GM06990 (cell line): Measurements from ENCODE around the gene NF1.

Experiments
- DNase-seq: peaks from one replicate; pipeline ENCODE4 v3.0.0-alpha.2; 2011; ENCODE audit not compliant: insufficient read length; ENCODE audit errors: extremely low read depth
- H3K27me3 ChIP-seq: replicated peaks from 2 replicates; pipeline ENCODE4 v1.6.0; 2011; ENCODE audit warnings: low read length; ENCODE audit not compliant: control insufficient read depth, insufficient read depth
- H3K36me3 ChIP-seq: 2 replicates; pipeline ENCODE4 v1.5.1; 2011; ENCODE audit warnings: low read length; ENCODE audit not compliant: control insufficient read depth, insufficient read depth
- H3K4me3 ChIP-seq: replicated peaks from 2 replicates; pipeline ENCODE4 v1.5.1; 2011; ENCODE audit warnings: low read depth, mild to moderate bottlenecking, control low read depth, low read length
- TF ChIP-seq, protein P1 (sequence below): IDR thresholded peaks from 2 replicates; pipeline ENCODE4 v1.5.1; 2011; ENCODE audit warnings: low read length, control low read depth, mild to moderate bottlenecking, inconsistent platforms; ENCODE audit not compliant: insufficient read depth, poor library complexity, severe bottlenecking

NF1 gene

DNA sequence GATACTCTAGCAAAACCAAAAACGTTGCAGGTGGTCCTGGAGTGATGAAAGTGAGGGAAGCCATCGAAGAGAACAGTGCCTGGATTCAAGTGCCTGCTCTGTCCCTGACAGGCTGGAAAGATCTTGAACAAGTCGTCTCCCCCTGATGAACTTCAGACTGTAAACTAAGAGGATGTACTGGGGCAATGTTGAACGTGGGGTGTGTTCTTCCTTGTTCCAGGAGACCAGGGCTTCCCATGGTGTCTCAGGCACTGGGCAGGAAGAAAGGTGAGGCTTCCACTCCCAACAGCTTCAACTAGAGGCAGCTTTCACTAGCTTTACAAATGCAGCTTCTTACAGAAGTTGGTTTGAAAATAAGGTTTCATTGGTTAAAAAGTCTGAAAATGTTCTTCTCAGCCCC is 21.4 kb upstream of the NF1 start:
- Histone ChIP-seq H3K27me3 (no peaks in the 10 kb centered on the region), H3K36me3 (no peaks in the 10 kb centered on the region), H3K4me3 (no peak overlapping the region)
- DNase-seq: no peak
- TF ChIP-seq, protein P1, sequence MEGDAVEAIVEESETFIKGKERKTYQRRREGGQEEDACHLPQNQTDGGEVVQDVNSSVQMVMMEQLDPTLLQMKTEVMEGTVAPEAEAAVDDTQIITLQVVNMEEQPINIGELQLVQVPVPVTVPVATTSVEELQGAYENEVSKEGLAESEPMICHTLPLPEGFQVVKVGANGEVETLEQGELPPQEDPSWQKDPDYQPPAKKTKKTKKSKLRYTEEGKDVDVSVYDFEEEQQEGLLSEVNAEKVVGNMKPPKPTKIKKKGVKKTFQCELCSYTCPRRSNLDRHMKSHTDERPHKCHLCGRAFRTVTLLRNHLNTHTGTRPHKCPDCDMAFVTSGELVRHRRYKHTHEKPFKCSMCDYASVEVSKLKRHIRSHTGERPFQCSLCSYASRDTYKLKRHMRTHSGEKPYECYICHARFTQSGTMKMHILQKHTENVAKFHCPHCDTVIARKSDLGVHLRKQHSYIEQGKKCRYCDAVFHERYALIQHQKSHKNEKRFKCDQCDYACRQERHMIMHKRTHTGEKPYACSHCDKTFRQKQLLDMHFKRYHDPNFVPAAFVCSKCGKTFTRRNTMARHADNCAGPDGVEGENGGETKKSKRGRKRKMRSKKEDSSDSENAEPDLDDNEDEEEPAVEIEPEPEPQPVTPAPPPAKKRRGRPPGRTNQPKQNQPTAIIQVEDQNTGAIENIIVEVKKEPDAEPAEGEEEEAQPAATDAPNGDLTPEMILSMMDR: no peak

- no peaks in the 10 kb centered on the region for H3K27me3 ChIP-seq
- TF ChIP-seq, protein P1: no peak
- no peak overlapping the region for H3K4me3 ChIP-seq
- DNase-seq: no peak
- H3K36me3 ChIP-seq: no peaks in the 10 kb centered on the region
These were observed 19.8 kb upstream of the NF1 start for GRCh38 chr17:31074772-31075555.

DNA sequence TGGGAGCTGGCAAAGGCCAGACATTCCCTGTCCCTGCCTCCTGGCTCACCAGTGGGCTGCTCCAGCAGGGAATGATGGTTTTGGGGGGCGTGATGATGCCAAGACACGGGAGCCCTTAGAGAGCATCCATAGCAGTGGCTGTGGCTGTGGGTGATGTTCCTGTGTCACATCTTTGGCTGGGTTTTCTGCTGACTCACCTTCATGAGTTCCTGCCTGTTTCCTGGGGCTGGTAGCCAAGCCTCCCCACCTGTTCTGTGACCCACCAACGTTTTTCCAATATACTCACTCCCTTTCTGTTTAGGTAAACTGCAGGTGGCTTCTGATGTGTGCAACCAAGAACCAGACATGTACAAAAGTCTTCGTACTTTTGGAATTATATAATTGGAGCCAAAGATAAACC is 16.5 kb upstream of the NF1 start:
- TF ChIP-seq, protein P1: no peak
- Histone ChIP-seq H3K4me3 (no peak overlapping the region), H3K36me3 (no peaks in the 10 kb centered on the region), H3K27me3 (no peaks in the 10 kb centered on the region)
- no peak for DNase-seq

DNA sequence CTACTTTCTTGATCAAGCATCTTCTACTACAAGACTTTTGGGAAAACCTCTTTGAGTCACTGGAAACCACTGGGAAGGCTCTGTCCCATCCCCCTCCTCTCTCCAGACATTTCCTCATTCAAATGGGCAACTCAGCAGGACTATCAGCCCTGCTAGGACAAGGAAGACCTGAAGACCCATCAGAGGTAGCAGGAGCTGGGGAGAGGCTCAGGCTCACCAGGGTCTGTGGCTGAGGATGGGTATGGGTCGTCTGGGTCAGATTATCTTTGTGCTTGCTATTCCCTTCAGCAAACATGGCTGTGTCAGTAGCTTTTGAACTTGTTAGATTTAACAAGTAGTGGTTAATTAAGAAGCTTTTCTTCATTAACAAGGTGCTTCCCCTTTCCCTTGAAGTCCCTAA is 15.0 kb upstream of the NF1 start:
- H3K36me3 ChIP-seq: no peaks in the 10 kb centered on the region

DNA sequence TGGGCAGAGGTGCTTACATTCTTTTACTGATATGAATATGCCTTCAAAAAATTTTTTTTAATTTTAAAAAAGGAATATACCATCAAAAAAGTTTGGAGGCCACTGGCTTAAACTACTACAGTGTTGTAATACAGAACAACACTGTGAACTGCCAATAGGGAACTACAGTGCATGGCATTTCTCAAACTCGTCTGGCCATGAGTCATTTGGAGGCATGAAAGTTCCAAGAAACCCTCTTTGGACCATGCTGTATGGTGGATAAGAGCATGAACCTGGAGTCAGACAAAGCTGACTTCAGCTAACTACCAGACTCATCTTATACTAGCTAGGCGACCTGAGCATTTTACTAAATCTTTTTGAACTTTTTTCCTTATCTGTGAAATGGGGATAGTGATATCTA is 9.2 kb upstream of the NF1 start:
- TF ChIP-seq, protein P1: no peak
- H3K4me3 ChIP-seq: no peak overlapping the region
- H3K36me3 ChIP-seq: no peaks in the 10 kb centered on the region
- H3K27me3 ChIP-seq: no peaks in the 10 kb centered on the region
- DNase-seq: no peak

More for the DNA sequence above, 15.0 kb upstream of the NF1 start:
- Histone ChIP-seq H3K4me3 (no peak overlapping the region), H3K27me3 (no peaks in the 10 kb centered on the region)
- DNase-seq: no peak
- TF ChIP-seq, protein P1: no peak
